B cell (primary cell): ENCODE results near the gene CASKIN2. TPM values are rescaled to one million over a fixed set of nuclear protein-coding genes. Genes with fewer than 3 reads are reported as not detected.

ENCODE experiments used
- ATAC-seq: fragments of 200-7000 bp; cut with Tn5 transposase; one replicate; pipeline ENCODE4 v1.10.0; 2021; ENCODE audit warnings: low read depth, mild to moderate bottlenecking, moderate number of reproducible peaks, moderate library complexity
- CTCF ChIA-PET: fragments of 350-600 bp; sonication (Branson Sonifier 250); formaldehyde crosslinking; loops from one replicate; lab custom pipeline; 2021; ENCODE audit warnings: antibody characterized with exemption, inconsistent platforms; lab: Charles Lee
- POLR2A ChIA-PET: fragments of 350-600 bp; sonication (Branson Sonifier 250); formaldehyde crosslinking; loops from one replicate; lab custom pipeline; 2021; ENCODE audit warnings: antibody characterized with exemption; lab: Charles Lee
- DNase-seq: peaks from one replicate; pipeline ENCODE4 v3.0.0; 2013
- H2AFZ ChIP-seq: 2 replicates; pipeline ENCODE4 v1.6.1; 2012; ENCODE audit warnings: mild to moderate bottlenecking, low read depth, low read length; ENCODE audit not compliant: insufficient read depth, poor library complexity, severe bottlenecking
- H3K27ac ChIP-seq, 2 donors: 1 replicate in 1 of 2; 2 replicates in 1 of 2; pipeline ENCODE4 v1.5.1; 2012 to 2013; ENCODE audit warnings: low read length in 2 of 2, mild to moderate bottlenecking in 2 of 2, moderate library complexity in 1 of 2
- H3K27me3 ChIP-seq, 4 experiments: fragments of 200-600 bp in 1 of 4; sonication (generic) in 1 of 4; replicated peaks in 1 of 4; 1 replicate in 2 of 4; 2 replicates in 2 of 4; pipeline versions ENCODE4 v1.6.1 to v1.7.0; 2013 to 2016; ENCODE audit warnings: low read length in 3 of 4, mild to moderate bottlenecking in 2 of 4, mixed read lengths in 1 of 4, moderate library complexity in 1 of 4; ENCODE audit not compliant: insufficient read depth in 4 of 4, control insufficient read depth in 3 of 4; ENCODE audit errors: control extremely low read depth in 1 of 4
- H3K36me3 ChIP-seq, 2 experiments: replicated peaks in 1 of 2; 1 replicate in 1 of 2; 2 replicates in 1 of 2; pipeline versions ENCODE4 v1.6.1 to v1.7.1; 2013; ENCODE audit warnings: low read length in 1 of 2; ENCODE audit not compliant: insufficient read depth in 2 of 2, control insufficient read depth in 1 of 2; ENCODE audit errors: control extremely low read depth in 1 of 2, extremely low read depth in 1 of 2
- H3K4me1 ChIP-seq, 2 donors: fragments of 200-600 bp in 1 of 2; sonication (generic) in 1 of 2; 1 replicate in 1 of 2; 2 replicates in 1 of 2; pipeline versions ENCODE4 v1.5.1 to v1.6.1; 2013 to 2017; ENCODE audit warnings: low read length in 2 of 2; ENCODE audit not compliant: control insufficient read depth in 2 of 2, insufficient read depth in 2 of 2
- H3K4me2 ChIP-seq: replicated peaks from 2 replicates; pipeline ENCODE3; 2012; ENCODE audit warnings: mild to moderate bottlenecking, low read depth, low read length; ENCODE audit not compliant: poor library complexity, severe bottlenecking
- H3K4me3 ChIP-seq, 5 experiments: fragments of 200-600 bp in 1 of 5; sonication (generic) in 1 of 5; 1 replicate in 3 of 5; 2 replicates in 2 of 5; pipeline versions ENCODE4 v1.5.1 to v1.7.0; 2011 to 2016; ENCODE audit warnings: low read length in 4 of 5, mild to moderate bottlenecking in 4 of 5, low read depth in 2 of 5, control low read depth in 1 of 5, moderate library complexity in 1 of 5; ENCODE audit not compliant: insufficient read depth in 1 of 5; ENCODE audit errors: control extremely low read depth in 1 of 5, extremely low read depth in 1 of 5
- H3K79me2 ChIP-seq: fragments of 200-600 bp; sonication (generic); one replicate; pipeline ENCODE4 v1.6.0; 2016; ENCODE audit warnings: low read length; ENCODE audit not compliant: control insufficient read depth, insufficient read depth
- H3K9ac ChIP-seq: fragments of 200-600 bp; sonication (generic); 2 replicates; pipeline ENCODE4 v1.6.1; 2017; ENCODE audit warnings: mild to moderate bottlenecking, low read length, moderate library complexity
- H3K9me3 ChIP-seq, 3 donors: one replicate each; pipeline versions ENCODE4 v1.6.1 to v1.7.1; 2013; ENCODE audit warnings: low read length in 2 of 3; ENCODE audit not compliant: control insufficient read depth in 2 of 3, insufficient read depth in 1 of 3; ENCODE audit errors: control extremely low read depth in 1 of 3
- H4K20me1 ChIP-seq: 2 replicates; pipeline ENCODE4 v1.6.0; 2012; ENCODE audit warnings: mild to moderate bottlenecking, low read length; ENCODE audit not compliant: insufficient read depth, control insufficient read depth, poor library complexity, severe bottlenecking
- H3K27ac Mint-ChIP-seq: one replicate; pipeline ENCODE4 v1.8.0; 2021; ENCODE audit warnings: mixed read lengths
- H3K27me3 Mint-ChIP-seq: one replicate; pipeline ENCODE4 v1.8.0; 2021; ENCODE audit warnings: mixed read lengths
- H3K4me1 Mint-ChIP-seq: one replicate; pipeline ENCODE4 v1.8.0; 2021; ENCODE audit warnings: mixed read lengths
- H3K4me3 Mint-ChIP-seq: one replicate; pipeline ENCODE4 v1.8.0; 2021; ENCODE audit warnings: mixed read lengths
- H3K9me3 Mint-ChIP-seq: one replicate; pipeline ENCODE4 v1.8.0; 2022; ENCODE audit warnings: mixed read lengths; ENCODE audit not compliant: insufficient read depth
- CTCF ChIP-seq: fragments of 200-600 bp; IDR thresholded peaks from one replicate; pipeline ENCODE4 v1.8.0; 2022; ENCODE audit warnings: antibody characterized with exemption, mild to moderate bottlenecking
- EZH2 ChIP-seq: IDR thresholded peaks from 2 replicates; pipeline ENCODE4 v1.6.1; 2012; ENCODE audit warnings: borderline replicate concordance, low read depth, mild to moderate bottlenecking, moderate library complexity, low read length; ENCODE audit not compliant: insufficient read depth, poor library complexity, severe bottlenecking
- WGBS: methylation state at CpG from one replicate; pipeline ENCODE4 v1.1.5; 2013; ENCODE audit warnings: missing lambda C conversion rate; ENCODE audit not compliant: insufficient coverage; 5-methylcytosine and 5-hydroxymethylcytosine counted together
- intact Hi-C: fragments of 100-400 bp; cut with micrococcal nuclease; formaldehyde crosslinking; loops from one replicate; pipeline ENCODE4 v1.10.0; 2022
- polyA plus RNA-seq: library from polyadenylated mRNA; depleted of rRNA; stranded (reverse); fragments of >200 nt; gene quantifications from 2 replicates; pipeline ENCODE4 v1.2.3, GENCODE V29; 2012
- total RNA-seq, 2 donors: library from RNA; stranded (reverse); fragments of 120-200 nt in 1 of 2; gene quantifications; 1 replicate in 1 of 2; 2 replicates in 1 of 2; pipeline versions ENCODE4 v1.2.3 to v1.2.4, GENCODE V29; 2013 to 2022

CASKIN2 gene
- total and polyA plus RNA-seq, 2 donors (not counting 1 experiment from before 2014, with no cell fraction given) = 0.37 to 1.00 TPM

DNA sequence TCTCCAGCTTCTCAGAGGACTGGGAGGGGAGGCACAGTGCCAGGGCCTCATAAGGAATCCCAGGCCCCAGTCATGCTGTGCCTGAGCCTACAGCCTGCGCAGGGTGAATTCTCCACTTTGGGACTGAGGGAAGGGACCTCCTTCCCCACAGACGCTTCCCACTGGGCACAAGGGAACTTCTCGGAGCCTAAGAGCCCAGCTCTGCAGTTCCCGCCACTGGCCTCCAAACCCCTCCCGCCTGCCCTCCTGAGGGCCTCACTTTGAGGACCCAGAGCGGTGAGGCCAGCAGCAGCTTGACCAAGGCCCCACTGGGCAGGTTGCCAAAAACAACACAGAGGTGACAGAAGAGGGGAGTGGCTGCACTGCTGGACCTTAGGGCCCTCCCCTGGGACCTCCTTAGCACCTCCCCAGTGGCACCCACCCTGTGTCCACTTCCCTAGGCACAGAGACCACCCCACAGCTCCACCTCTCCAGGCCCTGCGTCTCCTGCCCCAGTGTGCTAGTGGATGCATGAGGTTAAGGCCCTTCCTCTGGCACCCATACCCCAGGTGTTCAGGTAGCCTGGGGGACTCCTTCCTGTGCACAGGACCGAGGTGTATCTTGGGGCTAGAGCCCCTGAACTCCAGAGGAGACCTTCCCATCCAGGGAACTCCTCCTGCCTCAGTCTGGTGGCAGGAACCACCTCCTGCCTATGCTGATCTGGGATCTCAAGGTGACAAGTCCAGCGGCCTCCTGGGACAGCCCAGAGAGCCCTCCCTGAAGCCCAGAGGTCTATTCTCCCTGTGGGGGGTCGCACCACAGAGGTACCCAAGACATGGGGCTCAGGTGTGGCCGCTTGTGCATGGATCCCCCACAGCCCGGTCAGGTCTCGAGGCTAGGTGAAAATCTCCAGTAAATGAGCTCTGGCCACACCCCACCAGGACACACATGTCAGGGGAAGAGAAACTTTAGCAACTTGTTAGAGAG is 3.4 kb downstream of the CASKIN2 start:
- H3K4me2 ChIP-seq = no peak overlapping the region
- H3K4me1 Mint-ChIP-seq = no peaks in the 10 kb centered on the region

More for the DNA sequence above, 3.4 kb downstream of the CASKIN2 start:
- DNase-seq (no peak), ATAC-seq (no peak)
- Histone ChIP-seq H3K79me2 (peaks cover 3% of the 10 kb centered on the region), H2AFZ (no peak overlapping the region), H3K36me3 (no peaks in the 10 kb centered on the region), H3K27ac (no peak overlapping the region), H3K9me3 (no peaks in the 10 kb centered on the region), H3K4me3 (no peak overlapping the region), H4K20me1 (no peaks in the 10 kb centered on the region), H3K27me3 (no peaks in the 10 kb centered on the region), H3K9ac (no peak overlapping the region), H3K4me1 (peaks cover 5 to 17% of the 10 kb centered on the region in 2 donors)
- WGBS = 82% methylated on average over 13 of the region's 13 CpGs
- Mint-ChIP-seq H3K27me3 (no peaks in the 10 kb centered on the region), H3K9me3 (no peaks in the 10 kb centered on the region), H3K27ac (no peak overlapping the region), H3K4me3 (no peak overlapping the region)
- no peak for TF ChIP-seq EZH2
- no peak for TF ChIP-seq CTCF
- ChIA-PET CTCF (interaction anchor here (1.2 kb wide), 1 partner anchor 76 kb away, joined by 3 read pairs; the partner anchor contains the start of gene MYO15B), POLR2A (no interaction called here)
- intact Hi-C loops = loop anchor here (10.0 kb wide), 1 partner anchor 253 kb away; the partner anchor contains the start of gene GALK1
